HepG2 (cell line): Measurements from ENCODE around the gene TSHZ2. TPM values are rescaled to one million over a fixed set of nuclear protein-coding genes. Genes with fewer than 3 reads are reported as not detected.

Source experiments
- ATAC-seq: fragments of 200-7000 bp; cut with Tn5 transposase; 3 replicates; pipeline ENCODE4 v1.9.1; 2020; ENCODE audit warnings: mild to moderate bottlenecking, moderate library complexity
- BruUV-seq: library from RNA; stranded (reverse); fragments of 400-500 nt; replicated peaks from 2 replicates; lab custom pipeline; 2021; lab: Mats Ljungman, UMichigan
- CTCF ChIA-PET: fragments of 300-600 bp; formaldehyde crosslinking; extraction: SDS; loops from one replicate; lab custom pipeline; 2021; ENCODE audit warnings: low total read pairs, inconsistent platforms, low intra/inter-chr PET ratio; lab: Yijun Ruan, JAX
- POLR2A ChIA-PET: fragments of 350-600 bp; sonication (Branson Sonifier 250); formaldehyde crosslinking; loops from one replicate; lab custom pipeline; 2020; ENCODE audit warnings: antibody characterized with exemption, inconsistent platforms; lab: Yijun Ruan, JAX
- DNase-seq: peaks from one replicate; pipeline ENCODE4 v3.0.0-alpha.2; 2015; ENCODE audit warnings: low spot score
- FAIRE-seq: peaks from 3 replicates; lab custom pipeline; 2011; peaks lifted over from hg19 to GRCh38; lab: Jason Lieb, UNC
- H2AFZ ChIP-seq: one replicate; pipeline ENCODE4 v1.6.1; 2011; ENCODE audit warnings: low read length, inconsistent platforms
- H3K27ac ChIP-seq: fragments of 300-600 bp; 3 replicates; pipeline ENCODE4 v1.8.0; 2011; ENCODE audit warnings: mixed run types, mild to moderate bottlenecking, mixed read lengths, low read length, inconsistent platforms; ENCODE audit not compliant: insufficient read depth; ENCODE audit errors: extremely low read length
- H3K27me3 ChIP-seq, 2 experiments: fragments of 200-600 bp in 1 of 2; 2 replicates in 1 of 2; 3 replicates in 1 of 2; pipeline versions ENCODE4 v1.6.0 to v1.8.0; 2011; ENCODE audit warnings: low read length in 2 of 2, mild to moderate bottlenecking in 2 of 2, moderate library complexity in 2 of 2, inconsistent platforms in 1 of 2; ENCODE audit not compliant: insufficient read depth in 2 of 2, control insufficient read depth in 1 of 2
- H3K36me3 ChIP-seq, 2 experiments: fragments of 200-600 bp in 1 of 2; replicated peaks in 1 of 2; 2 replicates in 1 of 2; 3 replicates in 1 of 2; pipeline versions ENCODE4 v1.5.1 to v1.8.0; 2011; ENCODE audit warnings: low read length in 2 of 2, inconsistent platforms in 1 of 2; ENCODE audit not compliant: insufficient read depth in 2 of 2, control insufficient read depth in 1 of 2
- H3K4me1 ChIP-seq: 2 replicates; pipeline ENCODE4 v1.5.1; 2012; ENCODE audit warnings: low read length, inconsistent platforms; ENCODE audit not compliant: insufficient read depth
- H3K4me2 ChIP-seq: 2 replicates; pipeline ENCODE4 v1.6.0; 2011; ENCODE audit warnings: low read depth, low read length, inconsistent platforms
- H3K4me3 ChIP-seq, 3 experiments: fragments of 200-600 bp in 1 of 3; sonication (generic), shearing (Covaris generic) in 1 of 3; replicated peaks in 1 of 3; 2 replicates each; pipeline ENCODE4 v1.5.1; 2011 to 2016; ENCODE audit warnings: low read length in 3 of 3, inconsistent platforms in 2 of 3, low read depth in 2 of 3, mild to moderate bottlenecking in 2 of 3, control low read depth in 1 of 3, mixed read lengths in 1 of 3; ENCODE audit not compliant: insufficient read depth in 1 of 3
- H3K79me2 ChIP-seq: one replicate; pipeline ENCODE4 v1.6.1; 2011; ENCODE audit warnings: low read length, inconsistent platforms; ENCODE audit not compliant: insufficient read depth
- H3K9ac ChIP-seq: 2 replicates; pipeline ENCODE4 v1.6.0; 2011; ENCODE audit warnings: mild to moderate bottlenecking, low read depth, low read length, inconsistent platforms; ENCODE audit not compliant: insufficient read depth
- H3K9me3 ChIP-seq: 2 replicates; pipeline ENCODE4 v1.5.1; 2012; ENCODE audit warnings: mild to moderate bottlenecking, low read length
- H4K20me1 ChIP-seq: 2 replicates; pipeline ENCODE4 v1.6.0; 2011; ENCODE audit warnings: inconsistent platforms, mild to moderate bottlenecking, low read length, moderate library complexity; ENCODE audit not compliant: insufficient read depth
- CREM ChIP-seq, 2 experiments: sonication (generic) in 1 of 2; formaldehyde crosslinking in 1 of 2; IDR thresholded peaks; 2 replicates each; pipeline versions ENCODE4 v1.4.0 to v1.6.1; 2016 to 2020; ENCODE audit warnings: antibody characterized with exemption in 1 of 2, mild to moderate bottlenecking in 1 of 2, missing genetic modification reagents in 1 of 2
- GTF3A ChIP-seq: sonication (generic); formaldehyde crosslinking; conservative IDR thresholded peaks from 2 replicates; pipeline ENCODE4 v1.4.0; 2020; ENCODE audit warnings: mild to moderate bottlenecking, missing genetic modification reagents
- KLF12 ChIP-seq: sonication (generic); formaldehyde crosslinking; IDR thresholded peaks from 2 replicates; pipeline ENCODE4 v1.4.0; 2020; ENCODE audit warnings: missing genetic modification reagents, borderline replicate concordance
- KLF13 ChIP-seq: sonication (generic); formaldehyde crosslinking; IDR thresholded peaks from 2 replicates; pipeline ENCODE4 v1.4.0; 2020; ENCODE audit warnings: mild to moderate bottlenecking, missing genetic modification reagents
- NFIB ChIP-seq: sonication (generic); formaldehyde crosslinking; IDR thresholded peaks from 2 replicates; pipeline ENCODE4 v1.9.0; 2021; ENCODE audit warnings: missing genetic modification reagents, mild to moderate bottlenecking, borderline replicate concordance
- PHF8 ChIP-seq: sonication (generic); formaldehyde crosslinking; IDR thresholded peaks from 2 replicates; pipeline ENCODE4 v1.5.0; 2020; ENCODE audit warnings: missing genetic modification reagents
- SRSF4 ChIP-seq: fragments of 200-400 bp; formaldehyde crosslinking; IDR thresholded peaks from one replicate; pipeline ENCODE4 v1.6.1; 2018; ENCODE audit warnings: mild to moderate bottlenecking, low read depth, low read length, moderate library complexity; ENCODE audit not compliant: poor library complexity, severe bottlenecking
- TAF1 ChIP-seq: sonication (generic); formaldehyde crosslinking; IDR thresholded peaks from 2 replicates; pipeline ENCODE4 v1.4.0; 2020; ENCODE audit warnings: missing genetic modification reagents
- TAF15 ChIP-seq: fragments of 200-400 bp; formaldehyde crosslinking; IDR thresholded peaks from one replicate; pipeline ENCODE4 v1.6.1; 2018; ENCODE audit warnings: mild to moderate bottlenecking, low read depth, low read length; ENCODE audit not compliant: poor library complexity, severe bottlenecking
- ZNF577 ChIP-seq: sonication (generic); formaldehyde crosslinking; IDR thresholded peaks from 2 replicates; pipeline ENCODE4 v1.4.0; 2020; ENCODE audit warnings: mild to moderate bottlenecking, low read depth, missing genetic modification reagents, borderline replicate concordance
- ZNF724P ChIP-seq: sonication (generic); formaldehyde crosslinking; IDR thresholded peaks from 2 replicates; pipeline ENCODE4 v1.8.0; 2022; ENCODE audit warnings: missing genetic modification reagents, borderline replicate concordance
- ZNF775 ChIP-seq: sonication (generic); formaldehyde crosslinking; IDR thresholded peaks from 2 replicates; pipeline ENCODE4 v1.4.0; 2020; ENCODE audit warnings: missing genetic modification reagents, mild to moderate bottlenecking, moderate library complexity, borderline replicate concordance
- WGBS: methylation state at CpG from one replicate; pipeline ENCODE4 v1.1.6; 2017; ENCODE audit warnings: low lambda C conversion rate; 5-methylcytosine and 5-hydroxymethylcytosine counted together
- in situ Hi-C: cut with HindIII; loops from 2 replicates; pipeline ENCODE4 v1.10.0; 2017; ENCODE audit warnings: low pct_unique_long_range_greater_than_20kb; ENCODE audit not compliant: extremely low pct_ligation_motif_present
- intact Hi-C: fragments of 100-400 bp; cut with micrococcal nuclease; formaldehyde crosslinking; loops from one replicate; pipeline ENCODE4 v1.10.0; 2022; ENCODE audit not compliant: unreplicated experiment
- polyA plus RNA-seq, 8 experiments: library from polyadenylated mRNA; depleted of rRNA in 3 of 8; stranded (reverse) in 7 of 8; unstranded in 1 of 8; fragments of >200 nt; fragmentation: Illumina TruSeq in 4 of 8; extraction: Trizol in 4 of 8; gene quantifications; 2 replicates each; pipeline versions ENCODE4 v1.2.1 to v1.2.3, GENCODE V29; 2011 to 2016; ENCODE audit warnings: low read depth in 4 of 8, missing spikeins in 1 of 8, mixed read lengths in 1 of 8; ENCODE audit not compliant: insufficient read depth in 1 of 8
- total RNA-seq, 5 experiments: library from RNA; depleted of rRNA; stranded (reverse); fragments of >200 nt; fragmentation: Illumina TruSeq; extraction: Trizol; gene quantifications; 2 replicates each; pipeline ENCODE4 v1.2.3, GENCODE V29; 2016; ENCODE audit warnings: low read depth in 1 of 5
- TF ChIP-seq, protein P1 (sequence below): sonication (generic); formaldehyde crosslinking; IDR thresholded peaks from 2 replicates; pipeline ENCODE4 v1.5.0; 2020; ENCODE audit warnings: missing genetic modification reagents
- TF ChIP-seq, protein P2 (sequence below): fragments of 450-650 bp; IDR thresholded peaks from 2 replicates; pipeline ENCODE4 v1.6.1; 2016
- TF ChIP-seq, protein P3 (sequence below): sonication (generic); formaldehyde crosslinking; IDR thresholded peaks from 2 replicates; pipeline ENCODE4 v1.4.0; 2020; ENCODE audit warnings: missing genetic modification reagents

Gene TSHZ2
- total and polyA plus RNA-seq, 2 of the 13 experiments (the other 11 are each of a cell fraction or from before 2014, with no cell fraction given) = 0.01 TPM; not detected in 1

DNA sequence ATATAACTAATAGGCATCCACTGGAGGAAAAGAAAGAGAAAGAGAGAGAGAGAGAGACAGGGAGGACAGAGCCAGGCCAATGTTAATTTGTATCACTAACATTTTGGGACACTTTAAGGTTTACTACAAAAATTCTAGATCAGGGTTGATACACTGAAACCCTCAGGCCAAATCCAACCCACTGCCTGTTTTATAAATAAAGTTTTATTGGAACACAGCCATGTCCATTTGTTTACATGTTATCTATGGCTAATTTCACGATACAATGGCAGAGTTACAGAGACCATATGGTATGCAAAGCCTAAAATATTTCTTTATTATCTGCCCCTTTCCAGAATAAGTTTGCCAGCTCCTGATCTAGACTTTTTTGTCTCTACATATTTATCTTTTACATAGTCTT is 357.6 kb downstream of the TSHZ2 start:
- no peaks in the 10 kb centered on the region for H3K79me2 ChIP-seq
- 0% methylated on average over 1 of the region's 1 CpG for WGBS
- H3K4me2 ChIP-seq = no peak overlapping the region
- H3K4me3 ChIP-seq = no peak overlapping the region
- H3K4me1 ChIP-seq = no peaks in the 10 kb centered on the region
- no peak overlapping the region for H3K27ac ChIP-seq
- H3K9me3 ChIP-seq = no peaks in the 10 kb centered on the region
- FAIRE-seq (no peak), ATAC-seq (no peak), DNase-seq (no peak)
- H2AFZ ChIP-seq = no peak overlapping the region
- H4K20me1 ChIP-seq = no peaks in the 10 kb centered on the region
- 0 out of 5 replicates have a peak, but pooled peaks cover 0 to 4% of the 10 kb centered on the region in 2 experiments for H3K27me3 ChIP-seq
- intact Hi-C loops (no loop called here), in situ Hi-C loops (no loop called here)
- POLR2A ChIA-PET = no interaction called here
- CTCF ChIA-PET = no interaction called here
- no peak overlapping the region for H3K9ac ChIP-seq
- BruUV-seq = no TSS peak
- no peaks in the 10 kb centered on the region for H3K36me3 ChIP-seq
- TF ChIP-seq KLF12 (CRISPR knock-in tag) (no peak), CREM (IDR thresholded peaks at IDR 0.05) (no peak), CREM (CRISPR knock-in tag; IDR thresholded peaks at IDR 0.05) (no peak), ZNF775 (no peak), TAF1 (no peak), KLF13 (CRISPR knock-in tag) (no peak), PHF8 (CRISPR knock-in tag) (no peak), TAF15 (no peak), GTF3A (CRISPR knock-in tag) (no peak), ZNF577 (CRISPR knock-in tag) (no peak), NFIB (CRISPR knock-in tag) (no peak), SRSF4 (no peak), ZNF724P (no peak)
- TF ChIP-seq, protein P1, sequence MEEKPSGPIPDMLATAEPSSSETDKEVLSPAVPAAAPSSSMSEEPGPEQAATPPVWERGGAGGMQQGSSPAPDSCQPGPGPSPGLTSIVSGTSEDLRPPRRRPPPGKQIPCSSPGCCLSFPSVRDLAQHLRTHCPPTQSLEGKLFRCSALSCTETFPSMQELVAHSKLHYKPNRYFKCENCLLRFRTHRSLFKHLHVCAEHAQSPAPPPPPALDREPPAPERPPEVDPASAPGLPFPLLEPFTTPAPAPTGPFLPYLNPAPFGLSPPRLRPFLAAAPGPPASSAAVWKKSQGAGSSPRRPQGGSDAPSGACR = no peak
- TF ChIP-seq, protein P2, sequence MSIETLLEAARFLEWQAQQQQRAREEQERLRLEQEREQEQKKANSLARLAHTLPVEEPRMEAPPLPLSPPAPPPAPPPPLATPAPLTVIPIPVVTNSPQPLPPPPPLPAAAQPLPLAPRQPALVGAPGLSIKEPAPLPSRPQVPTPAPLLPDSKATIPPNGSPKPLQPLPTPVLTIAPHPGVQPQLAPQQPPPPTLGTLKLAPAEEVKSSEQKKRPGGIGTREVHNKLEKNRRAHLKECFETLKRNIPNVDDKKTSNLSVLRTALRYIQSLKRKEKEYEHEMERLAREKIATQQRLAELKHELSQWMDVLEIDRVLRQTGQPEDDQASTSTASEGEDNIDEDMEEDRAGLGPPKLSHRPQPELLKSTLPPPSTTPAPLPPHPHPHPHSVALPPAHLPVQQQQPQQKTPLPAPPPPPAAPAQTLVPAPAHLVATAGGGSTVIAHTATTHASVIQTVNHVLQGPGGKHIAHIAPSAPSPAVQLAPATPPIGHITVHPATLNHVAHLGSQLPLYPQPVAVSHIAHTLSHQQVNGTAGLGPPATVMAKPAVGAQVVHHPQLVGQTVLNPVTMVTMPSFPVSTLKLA = no peak
- TF ChIP-seq, protein P3, sequence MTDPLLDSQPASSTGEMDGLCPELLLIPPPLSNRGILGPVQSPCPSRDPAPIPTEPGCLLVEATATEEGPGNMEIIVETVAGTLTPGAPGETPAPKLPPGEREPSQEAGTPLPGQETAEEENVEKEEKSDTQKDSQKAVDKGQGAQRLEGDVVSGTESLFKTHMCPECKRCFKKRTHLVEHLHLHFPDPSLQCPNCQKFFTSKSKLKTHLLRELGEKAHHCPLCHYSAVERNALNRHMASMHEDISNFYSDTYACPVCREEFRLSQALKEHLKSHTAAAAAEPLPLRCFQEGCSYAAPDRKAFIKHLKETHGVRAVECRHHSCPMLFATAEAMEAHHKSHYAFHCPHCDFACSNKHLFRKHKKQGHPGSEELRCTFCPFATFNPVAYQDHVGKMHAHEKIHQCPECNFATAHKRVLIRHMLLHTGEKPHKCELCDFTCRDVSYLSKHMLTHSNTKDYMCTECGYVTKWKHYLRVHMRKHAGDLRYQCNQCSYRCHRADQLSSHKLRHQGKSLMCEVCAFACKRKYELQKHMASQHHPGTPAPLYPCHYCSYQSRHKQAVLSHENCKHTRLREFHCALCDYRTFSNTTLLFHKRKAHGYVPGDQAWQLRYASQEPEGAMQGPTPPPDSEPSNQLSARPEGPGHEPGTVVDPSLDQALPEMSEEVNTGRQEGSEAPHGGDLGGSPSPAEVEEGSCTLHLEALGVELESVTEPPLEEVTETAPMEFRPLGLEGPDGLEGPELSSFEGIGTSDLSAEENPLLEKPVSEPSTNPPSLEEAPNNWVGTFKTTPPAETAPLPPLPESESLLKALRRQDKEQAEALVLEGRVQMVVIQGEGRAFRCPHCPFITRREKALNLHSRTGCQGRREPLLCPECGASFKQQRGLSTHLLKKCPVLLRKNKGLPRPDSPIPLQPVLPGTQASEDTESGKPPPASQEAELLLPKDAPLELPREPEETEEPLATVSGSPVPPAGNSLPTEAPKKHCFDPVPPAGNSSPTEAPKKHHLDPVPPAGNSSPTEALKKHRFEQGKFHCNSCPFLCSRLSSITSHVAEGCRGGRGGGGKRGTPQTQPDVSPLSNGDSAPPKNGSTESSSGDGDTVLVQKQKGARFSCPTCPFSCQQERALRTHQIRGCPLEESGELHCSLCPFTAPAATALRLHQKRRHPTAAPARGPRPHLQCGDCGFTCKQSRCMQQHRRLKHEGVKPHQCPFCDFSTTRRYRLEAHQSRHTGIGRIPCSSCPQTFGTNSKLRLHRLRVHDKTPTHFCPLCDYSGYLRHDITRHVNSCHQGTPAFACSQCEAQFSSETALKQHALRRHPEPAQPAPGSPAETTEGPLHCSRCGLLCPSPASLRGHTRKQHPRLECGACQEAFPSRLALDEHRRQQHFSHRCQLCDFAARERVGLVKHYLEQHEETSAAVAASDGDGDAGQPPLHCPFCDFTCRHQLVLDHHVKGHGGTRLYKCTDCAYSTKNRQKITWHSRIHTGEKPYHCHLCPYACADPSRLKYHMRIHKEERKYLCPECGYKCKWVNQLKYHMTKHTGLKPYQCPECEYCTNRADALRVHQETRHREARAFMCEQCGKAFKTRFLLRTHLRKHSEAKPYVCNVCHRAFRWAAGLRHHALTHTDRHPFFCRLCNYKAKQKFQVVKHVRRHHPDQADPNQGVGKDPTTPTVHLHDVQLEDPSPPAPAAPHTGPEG = no peak
